HG03045 (cell line): ENCODE measurements around the gene EYA2.

ENCODE experiments used
- ATAC-seq: cut with Tn5 transposase; IDR thresholded peaks from one replicate; pipeline ENCODE4 v1.9.1; 2021; ENCODE audit warnings: mild to moderate bottlenecking, moderate library complexity; ENCODE audit not compliant: unreplicated experiment

Gene EYA2

DNA sequence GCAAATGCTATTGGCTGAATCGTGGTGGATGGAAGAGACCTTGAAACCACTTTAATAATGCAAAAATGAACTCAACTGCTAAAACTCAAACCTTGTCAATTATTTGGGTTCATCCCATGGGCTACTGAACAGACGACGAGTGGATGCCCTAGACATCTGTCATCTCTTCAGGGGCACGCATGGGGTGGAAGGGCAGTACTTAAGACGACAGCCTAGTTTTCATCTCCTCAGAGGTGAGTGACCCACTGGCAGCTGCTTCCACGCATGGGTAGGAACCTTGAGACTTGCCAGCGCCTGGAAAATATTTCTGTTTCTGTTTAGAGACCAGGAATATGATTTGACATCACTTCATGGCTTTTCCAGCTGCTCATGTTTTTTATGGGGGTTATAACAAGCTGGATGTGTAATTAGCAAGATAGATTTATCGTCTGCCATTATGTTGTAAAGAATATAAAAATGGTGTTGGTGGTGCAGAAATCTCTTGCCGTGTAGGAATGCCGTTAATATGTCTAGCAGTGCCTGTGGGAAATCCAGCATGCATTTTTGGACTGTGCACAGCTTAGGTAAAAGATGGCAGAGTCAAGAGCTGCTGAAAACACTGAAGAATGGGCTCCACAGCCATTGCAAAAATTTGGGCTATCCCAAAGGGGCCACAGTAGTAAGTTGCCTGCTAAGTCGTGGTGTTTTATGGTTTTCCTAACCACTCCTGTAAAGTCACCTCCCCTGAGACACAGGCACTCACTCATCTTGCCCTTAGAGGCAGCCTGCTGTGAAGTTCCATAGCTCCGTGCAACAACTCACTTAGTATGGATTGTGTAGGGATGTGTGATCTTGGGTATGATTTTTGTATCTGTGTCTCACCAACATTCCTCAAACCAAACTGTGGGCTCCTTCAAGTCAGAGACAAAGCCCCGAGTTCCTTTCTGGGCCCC is 203.3 kb downstream of the EYA2 start:
- no peak for ATAC-seq

DNA sequence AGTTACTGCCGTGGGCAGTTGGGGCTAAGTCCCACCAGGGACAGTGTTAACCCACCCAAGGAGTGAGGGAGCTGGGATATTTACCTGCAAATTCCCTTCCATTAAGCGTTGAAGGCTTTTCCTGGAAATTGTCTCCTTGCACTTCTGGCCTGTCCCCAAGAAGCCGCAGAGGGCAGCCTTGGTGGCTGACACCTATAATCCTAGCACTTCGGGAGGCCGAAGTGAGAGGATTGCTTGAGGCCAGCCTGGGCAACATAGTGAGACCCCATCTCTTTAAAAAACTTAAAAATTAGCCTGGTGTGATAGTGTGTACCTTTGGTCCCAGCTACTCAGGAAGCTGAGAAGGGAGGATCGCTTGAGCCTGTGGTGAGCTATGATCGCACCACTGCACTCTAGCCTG is 204.4 kb downstream of the EYA2 start:
- ATAC-seq, result no peak

DNA sequence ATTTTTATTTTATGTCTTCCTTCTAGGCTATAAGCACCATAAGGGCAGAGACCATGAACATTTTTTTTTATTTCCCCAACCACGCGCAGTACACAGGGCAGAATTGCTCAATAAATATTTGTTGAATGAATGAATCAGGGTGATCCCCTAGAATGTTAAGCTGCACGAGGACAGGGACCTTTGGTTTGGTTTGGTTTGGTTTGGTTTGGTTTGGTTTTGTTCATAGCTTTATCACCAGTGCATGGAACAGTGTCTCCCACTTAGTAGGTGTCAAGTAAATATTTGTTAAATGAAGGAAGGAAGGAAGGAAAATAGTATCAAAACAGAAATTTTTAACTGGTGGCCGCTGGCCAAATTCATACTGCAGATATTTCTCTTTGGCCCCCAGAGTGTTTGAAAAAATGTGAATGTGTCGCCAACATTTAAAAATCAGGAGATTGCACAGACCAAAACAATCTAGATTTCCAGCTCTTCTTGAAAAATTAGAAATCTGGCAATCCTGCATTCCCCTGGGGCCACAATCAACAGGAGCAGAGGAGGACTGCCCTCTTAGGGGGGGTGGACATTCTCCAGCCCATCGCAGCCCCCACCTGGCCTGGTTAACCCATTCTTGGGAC is 205.3 kb downstream of the EYA2 start:
- ATAC-seq, result no peak

DNA sequence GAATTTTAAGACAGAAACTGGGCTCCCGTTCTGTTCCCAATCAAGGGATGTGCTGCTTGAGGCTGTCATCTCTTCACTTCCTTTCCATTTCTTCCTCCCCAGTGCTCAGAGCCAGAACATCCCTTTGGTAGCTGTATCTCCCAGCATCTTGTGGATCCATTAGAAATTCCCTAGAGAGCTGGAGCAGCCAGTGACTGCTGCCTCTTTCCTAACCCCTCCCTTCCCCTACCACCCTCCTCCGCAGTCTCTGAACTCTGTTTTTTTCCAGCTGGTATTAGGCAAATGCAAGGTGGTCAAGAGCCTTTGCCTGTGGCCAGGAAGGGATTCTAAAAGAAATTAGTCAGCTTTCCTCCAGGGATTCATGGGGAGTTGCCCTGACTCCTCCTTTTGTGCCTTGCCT is 208.0 kb downstream of the EYA2 start:
- ATAC-seq, result no peak

DNA sequence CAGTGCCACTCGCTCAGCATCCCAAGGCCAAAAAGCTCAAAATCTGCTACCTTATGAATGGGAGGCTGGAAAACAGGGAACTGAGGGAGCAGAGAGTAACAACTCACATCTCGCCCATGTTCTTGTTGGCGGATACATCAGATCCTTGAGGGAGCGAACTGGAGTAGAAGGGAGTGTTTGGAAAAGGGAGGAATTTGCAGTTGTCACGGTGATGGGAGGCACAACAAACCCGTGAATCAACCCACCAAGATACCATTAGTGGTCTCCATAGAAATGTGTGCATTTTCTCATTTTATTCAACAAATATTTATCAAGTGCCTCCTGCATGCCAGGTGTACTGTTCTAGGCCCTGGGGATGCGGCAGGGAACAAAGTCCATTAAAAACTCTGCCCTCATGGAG is 212.1 kb downstream of the EYA2 start:
- ATAC-seq, result no peak

DNA sequence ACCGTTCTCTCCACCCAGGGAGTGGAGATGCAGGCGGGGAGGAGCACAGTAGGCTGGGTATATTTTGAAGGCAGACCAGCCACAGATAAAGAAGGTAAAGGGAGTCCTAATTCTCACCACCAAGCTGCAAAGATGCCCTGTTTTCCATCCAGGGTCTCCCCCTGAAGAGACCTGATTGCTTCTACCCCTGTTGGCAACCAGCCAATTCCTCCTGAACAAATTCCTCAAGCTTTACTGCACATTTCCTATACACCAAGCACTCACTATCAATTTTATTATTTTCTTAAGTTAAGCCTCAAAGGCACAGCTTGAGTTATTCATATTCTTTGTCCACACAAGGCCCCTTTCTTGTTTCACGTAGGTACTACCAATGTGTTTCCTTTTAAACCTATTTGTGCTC is 214.4 kb downstream of the EYA2 start:
- no peak for ATAC-seq

DNA sequence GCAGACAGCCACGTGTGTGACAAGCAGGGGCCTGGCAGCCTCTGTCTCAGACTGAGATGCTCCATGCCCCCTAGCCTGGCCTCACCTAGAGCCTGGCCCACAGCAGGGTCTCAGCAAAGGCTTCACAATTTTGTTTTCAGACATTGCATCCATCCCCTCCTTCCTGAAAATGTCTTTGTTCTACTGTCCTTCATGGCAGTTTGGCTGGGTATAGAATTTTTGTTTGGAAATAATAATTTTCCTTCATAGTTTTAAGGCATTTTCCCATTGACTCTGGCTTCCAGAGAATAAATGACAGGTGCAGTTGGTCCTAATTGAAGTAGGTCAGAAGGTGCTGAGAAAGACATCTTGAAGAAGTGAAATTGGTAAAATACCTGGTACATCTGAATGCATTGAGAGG is 216.2 kb downstream of the EYA2 start:
- no peak for ATAC-seq

DNA sequence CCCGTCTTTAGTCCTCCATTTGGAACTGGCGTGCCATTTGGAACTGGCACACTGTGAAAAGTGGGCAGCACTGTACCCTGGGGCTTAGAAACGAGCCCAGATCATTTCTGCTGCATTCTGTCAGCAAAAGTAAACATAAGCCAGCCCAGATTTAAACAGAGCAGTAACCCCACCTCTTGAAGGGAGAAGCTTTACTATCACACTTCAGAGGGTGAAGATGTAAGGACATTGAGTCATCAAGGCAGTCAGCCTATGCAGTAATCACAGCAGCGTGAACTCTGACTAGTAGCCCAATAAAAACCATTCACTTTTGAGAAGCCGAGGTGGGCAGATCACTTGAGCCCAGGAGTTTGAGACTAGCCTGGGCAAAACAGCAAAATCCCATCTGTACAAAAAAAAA is 216.9 kb downstream of the EYA2 start:
- ATAC-seq, result no peak

DNA sequence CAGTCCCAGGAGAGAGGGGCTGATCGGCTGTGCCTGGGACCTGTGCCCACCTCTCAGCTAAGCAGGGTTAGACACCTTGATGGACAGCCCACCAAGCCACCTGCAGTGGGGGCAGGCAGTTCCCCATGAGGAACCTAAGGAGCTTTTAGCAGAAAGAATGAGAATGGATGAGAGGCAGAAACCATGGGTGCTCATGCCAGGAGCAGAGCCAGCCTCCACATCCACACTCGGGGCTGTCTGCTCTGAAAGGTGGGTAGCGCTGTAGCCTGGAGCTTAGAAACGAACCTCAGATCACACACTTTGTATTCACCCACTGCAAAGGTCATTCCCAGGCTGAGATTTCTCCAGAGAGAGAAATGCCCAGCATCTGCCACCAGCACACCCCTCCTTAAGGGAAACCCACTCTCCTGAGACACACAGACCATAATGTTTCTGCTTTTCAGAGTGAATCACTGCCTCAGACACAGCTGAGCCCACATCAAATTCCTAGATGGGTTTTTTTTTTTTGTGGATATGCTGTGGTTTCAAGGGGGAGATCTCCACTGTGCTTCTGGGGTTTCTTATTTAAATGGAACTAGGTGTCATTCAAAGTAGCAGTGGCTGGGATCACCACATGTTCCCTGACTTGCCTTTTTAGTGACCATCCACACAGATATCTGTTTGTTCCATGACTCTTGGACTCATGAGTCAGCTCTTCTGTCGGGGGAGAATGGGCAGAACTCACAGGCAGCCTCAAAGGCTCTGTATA is 218.9 kb downstream of the EYA2 start:
- ATAC-seq, result no peak

DNA sequence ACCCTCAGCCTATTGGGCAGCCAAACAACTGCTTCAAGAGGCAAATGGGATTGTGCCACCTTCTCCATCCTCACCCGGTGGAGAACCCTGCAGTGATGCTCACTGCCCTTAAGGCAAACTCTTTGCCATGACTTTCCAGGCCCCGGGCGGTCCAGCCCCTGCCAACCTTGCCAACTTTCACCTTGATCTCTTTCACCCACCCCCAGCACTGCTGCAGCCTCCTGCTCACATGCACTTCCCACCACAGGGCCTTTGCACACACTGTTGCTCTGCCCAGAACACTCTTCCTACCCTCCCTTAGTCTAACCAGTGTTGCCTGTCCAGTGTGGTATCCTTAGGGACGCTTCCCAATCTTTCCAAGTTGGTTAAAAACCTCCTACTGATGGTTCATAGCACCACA is 221.1 kb downstream of the EYA2 start:
- no peak for ATAC-seq

DNA sequence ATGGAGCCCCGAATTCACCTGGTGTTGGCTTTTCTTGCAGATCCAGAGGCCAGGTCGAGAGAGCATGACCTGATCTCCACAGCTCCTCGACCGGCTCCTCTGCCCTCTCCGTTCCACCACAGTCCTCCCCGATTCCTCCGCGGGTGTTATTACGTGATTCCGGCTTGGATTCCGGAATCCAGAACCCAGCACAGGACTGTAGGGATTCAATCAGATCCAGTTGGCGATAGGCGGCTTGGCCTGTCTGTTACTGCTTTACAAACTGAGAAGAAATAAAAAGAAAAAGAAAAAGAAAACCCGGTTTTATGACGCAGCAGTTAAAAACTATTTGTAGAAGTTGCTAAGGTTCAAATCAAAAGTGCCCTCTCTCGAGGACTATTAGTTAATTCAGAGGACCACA is 222.7 kb downstream of the EYA2 start:
- no peak for ATAC-seq

DNA sequence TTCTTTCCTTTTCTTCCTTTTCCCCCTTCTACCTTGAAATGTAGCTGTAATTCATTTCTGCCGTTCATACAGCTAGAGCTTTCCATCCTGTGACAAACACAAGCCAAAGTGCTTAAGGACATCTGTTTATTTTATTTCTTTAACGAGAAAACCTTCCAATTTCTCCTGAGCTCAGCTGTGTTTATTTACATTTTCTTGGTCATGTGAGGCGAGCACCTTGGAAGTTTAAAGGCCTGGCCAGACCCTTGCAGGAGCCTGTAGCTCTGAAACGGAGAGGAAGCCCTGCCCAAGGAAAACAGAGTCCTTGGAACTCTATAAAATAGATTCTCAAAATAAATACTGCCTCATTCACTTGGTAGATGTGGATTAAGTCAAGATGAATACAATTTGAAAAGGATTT is 223.1 kb downstream of the EYA2 start:
- no peak for ATAC-seq

DNA sequence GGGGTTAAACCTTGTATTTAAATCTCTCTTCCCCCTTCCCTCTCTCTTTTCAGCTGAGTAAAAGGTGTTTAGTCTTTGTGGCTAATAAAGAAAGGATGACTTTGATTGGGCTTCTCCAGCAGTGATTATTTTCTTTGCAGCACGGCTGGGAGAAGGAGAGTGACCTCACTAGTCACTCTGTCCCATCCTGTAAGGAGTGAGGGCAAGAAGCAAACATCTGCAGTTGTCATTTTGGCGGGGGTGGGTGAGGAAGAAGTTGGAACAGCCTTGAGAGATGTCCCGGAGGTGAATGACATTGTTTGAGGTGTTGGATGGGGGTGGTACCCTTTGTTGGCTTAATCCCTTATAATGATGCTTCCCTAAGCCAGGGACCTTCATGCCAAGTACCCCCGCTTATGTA is 223.6 kb downstream of the EYA2 start:
- no peak for ATAC-seq

DNA sequence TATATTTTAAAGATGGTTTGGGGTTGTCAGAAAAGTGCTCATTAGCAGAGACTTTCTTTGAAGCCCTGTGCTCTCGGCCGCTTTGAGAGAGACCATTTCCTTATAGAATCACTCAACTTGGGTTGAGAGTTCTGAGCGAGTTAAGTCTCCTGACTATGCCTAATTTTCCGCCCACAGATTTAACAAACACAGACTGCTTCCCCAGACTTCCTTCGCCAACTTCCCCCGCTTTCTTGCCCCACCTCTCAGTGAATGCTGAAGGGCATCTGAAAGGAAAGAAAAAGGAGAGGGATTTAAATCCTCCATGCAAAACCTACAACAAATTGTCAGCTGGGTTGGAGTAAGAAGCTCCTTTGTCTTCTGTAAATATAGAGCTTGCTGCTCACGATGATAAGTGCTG is 224.0 kb downstream of the EYA2 start:
- no peak for ATAC-seq

DNA sequence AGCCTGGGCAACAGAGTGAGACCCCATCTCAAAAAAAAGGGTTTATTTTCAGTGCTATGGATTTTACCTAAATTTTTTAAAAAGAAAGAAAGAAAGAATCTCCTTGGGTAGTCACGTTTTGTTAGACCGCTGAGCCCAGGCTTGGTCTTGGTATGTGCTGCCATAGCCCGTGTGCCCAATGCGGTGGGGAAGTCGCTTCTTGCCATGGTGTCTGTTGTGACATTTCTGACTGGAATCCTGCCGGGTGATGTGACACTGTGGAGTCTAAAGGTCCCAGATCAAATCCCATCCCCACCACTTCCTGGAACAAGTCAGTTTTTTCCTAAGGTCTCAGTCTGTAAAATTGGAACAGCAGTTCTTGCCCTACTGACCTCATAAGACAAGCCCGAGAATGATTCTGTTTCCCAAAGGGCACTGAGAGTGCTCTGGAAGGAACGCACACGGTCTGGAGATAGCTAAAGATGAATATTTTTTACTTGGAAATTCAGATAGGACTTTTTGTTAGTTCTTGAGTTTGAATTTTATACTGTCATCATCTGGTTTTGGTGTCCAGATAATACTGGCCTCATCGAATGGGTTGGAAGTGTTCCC is 225.8 kb downstream of the EYA2 start:
- ATAC-seq, result no peak

DNA sequence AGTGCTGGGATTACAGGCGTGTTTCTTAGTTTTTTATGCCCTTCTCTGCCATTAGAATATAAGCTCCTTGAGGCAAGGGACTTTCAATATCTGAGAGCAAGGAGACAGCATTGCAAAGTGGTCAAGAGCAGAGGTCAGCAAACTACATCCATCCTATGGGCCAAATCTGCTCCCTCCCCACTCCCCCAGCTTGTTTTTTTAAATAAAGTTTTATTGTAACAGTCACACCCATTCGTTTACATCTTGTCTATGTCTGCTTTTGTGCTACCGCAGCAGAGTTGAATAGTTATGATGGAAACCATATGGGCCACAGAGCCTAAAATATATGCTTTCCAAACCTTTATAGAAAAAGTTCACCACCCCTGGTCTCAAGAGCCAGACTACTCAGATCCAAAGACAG is 227.9 kb downstream of the EYA2 start:
- ATAC-seq, result no peak

DNA sequence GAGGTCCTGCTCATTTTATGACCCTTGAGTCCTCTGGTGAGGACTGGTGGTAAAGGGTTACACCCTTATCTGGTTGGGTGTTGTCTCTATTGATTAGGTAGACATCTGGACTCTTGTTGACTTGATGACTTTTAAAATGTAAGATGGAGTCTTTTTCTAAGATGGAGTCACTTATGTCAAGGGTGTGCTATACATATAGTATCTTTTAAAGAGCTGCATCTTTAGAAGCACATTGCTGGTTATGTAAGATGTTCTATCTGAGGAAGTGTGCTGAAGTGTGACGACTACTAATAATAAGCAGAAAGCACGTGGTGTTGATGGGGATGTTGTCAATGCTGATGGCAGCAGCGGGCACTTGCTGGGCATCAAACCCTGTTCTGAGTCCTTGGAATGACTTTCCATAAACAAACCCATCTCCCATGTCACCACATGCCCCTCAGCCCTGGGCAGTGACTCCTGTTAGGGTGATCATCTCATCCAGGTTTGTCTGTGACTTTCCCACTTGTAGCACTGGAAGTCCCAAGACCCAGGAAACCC is 229.6 kb downstream of the EYA2 start:
- no peak for ATAC-seq

DNA sequence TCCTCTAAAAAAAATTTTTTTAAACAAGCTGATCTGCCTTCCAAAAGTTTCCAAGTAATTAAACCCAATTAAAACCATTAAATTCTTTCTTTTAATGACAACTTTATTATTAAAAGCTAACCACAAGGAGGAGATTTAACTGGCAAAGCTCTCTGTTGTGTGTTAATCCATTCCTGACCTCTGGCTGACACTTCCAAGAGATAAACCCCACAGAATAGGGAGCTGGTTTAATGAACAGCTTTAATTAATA is 230.8 kb downstream of the EYA2 start:
- ATAC-seq, result no peak

DNA sequence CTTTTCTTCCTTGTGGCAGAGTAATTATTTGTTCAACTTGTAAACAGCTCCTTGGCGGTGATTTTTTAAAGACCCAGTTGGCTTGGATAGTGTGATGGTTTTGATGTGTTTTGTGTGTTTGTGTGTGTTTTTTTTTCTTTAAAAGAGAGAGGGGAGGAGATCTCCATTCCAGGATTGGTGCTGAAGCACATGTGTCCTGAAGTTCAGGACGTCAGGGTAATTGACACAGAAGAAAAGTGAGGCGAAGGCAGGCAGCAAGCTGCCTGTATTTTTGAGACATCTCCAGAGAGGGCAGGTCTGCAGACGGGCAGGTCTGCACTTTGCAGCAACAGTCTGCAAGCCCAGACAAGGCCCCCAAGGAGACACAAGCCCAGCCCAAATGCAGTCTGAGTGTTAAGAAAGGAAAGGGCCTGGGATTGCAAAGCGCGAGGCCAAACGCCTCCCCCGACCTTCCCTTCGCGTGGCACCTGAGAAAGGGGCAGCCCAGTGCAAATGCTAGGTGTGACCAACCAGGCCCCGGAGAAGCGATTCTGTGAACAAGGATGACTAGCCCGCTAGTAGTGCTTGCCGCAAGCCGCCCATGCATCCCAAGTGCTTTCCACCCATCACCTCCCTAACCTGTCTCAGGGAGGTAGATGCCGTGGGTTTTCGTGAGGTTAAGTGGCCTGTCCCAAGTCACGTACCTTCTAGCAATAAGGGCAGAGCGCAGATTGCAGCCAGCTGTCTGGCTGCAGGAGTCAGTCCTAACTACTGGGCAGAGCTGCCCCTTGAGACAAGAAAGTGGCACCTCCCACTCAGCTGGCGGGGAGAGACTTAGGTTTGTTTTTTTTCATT is 231.3 kb downstream of the EYA2 start:
- ATAC-seq, result no peak

DNA sequence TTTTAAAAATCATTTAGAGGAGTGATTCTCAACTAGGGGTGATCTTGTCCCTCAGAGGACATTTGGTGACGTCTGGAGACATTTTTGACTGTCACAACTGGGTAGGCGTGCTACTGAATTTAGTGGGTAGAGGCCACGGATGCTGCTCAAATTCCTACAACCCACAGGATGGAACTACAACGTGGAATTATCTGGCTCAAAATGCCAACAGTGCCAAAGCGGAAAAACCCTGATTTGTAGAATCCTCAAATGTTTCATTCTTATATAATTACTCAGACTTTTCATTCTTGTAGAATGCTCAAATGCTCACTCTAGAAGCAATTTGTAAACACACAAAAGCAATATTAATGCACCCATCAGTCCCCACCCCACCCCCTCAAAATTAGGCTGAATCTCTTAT is 232.1 kb downstream of the EYA2 start:
- no peak for ATAC-seq

DNA sequence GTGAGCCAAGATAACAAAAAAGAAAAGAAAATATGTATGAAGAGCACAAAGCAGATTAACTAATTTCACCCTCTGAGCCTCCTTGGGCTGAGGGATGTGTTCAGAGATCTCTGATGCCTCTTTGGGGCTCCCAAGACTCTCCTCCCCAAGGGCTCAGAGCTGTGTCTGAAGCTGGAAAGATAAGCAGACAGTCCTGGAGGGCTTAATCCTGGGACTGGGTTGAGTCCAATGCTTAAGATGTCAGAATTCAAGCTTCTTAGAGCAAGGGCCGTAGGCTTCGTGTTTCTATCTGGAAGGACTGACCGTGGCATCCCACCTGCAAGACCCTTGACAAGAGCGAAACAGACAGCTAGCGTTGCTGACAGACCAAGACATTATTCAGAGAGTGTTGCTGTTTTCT is 232.9 kb downstream of the EYA2 start:
- no peak for ATAC-seq
